Head of caudate nucleus (tissue), 42 donors: ENCODE data around the gene FASLG.
"Not testable (repeated sequence)": the region's sequence is repeated elsewhere in the genome, so short reads cannot be mapped to it uniquely, and the experiment has no call there.

Experiments
- DNase-seq, 42 donors: peaks; one replicate each; pipeline versions ENCODE4 v3.0.0 to v3.0.0-alpha.2; 2020 to 2021; ENCODE audit warnings: mixed read lengths in 7 of 42
- intact Hi-C: fragments of 100-400 bp; cut with DNase I; formaldehyde crosslinking; loops from one replicate; pipeline ENCODE4 v1.15.0; 2022

Gene FASLG

DNA sequence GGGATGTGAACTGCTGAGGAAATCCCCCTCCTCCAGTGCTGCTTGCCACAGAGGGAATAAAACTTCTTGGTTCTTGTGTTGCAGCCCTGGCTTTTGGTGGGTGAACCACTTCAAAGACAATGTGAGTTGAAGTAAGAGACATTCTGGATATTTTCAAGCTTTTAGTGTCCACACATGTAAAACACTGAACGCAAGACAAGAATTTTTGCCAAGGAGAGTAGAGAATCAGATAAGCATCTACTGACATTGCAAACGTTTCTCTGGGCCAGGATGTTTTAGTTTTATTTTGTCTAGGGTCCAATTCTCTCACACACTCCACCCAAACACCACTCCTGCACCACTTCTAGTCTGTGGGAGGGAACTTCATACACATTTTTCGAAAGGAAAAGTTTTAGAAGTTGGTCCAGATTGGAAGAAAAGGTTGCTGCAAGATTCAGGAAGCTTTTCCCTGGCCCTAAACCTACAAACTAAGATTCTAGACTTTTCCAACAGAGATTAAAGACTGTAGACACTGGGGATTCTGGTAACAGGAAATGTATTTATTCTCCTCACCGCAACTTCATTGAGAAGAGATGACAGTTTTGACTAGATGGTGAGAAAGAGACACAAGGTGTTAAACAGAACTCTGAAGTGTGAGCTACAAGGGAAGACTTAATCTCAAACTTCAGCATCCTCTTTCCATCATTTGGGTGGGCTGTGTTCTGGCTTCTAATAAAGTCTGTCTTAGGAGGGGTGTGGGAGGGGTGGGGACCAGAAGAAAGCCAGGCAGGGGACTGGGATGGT lies 16.1 kb downstream of the FASLG start:
- intact Hi-C loops: no loop called here
- no peak for DNase-seq

DNA sequence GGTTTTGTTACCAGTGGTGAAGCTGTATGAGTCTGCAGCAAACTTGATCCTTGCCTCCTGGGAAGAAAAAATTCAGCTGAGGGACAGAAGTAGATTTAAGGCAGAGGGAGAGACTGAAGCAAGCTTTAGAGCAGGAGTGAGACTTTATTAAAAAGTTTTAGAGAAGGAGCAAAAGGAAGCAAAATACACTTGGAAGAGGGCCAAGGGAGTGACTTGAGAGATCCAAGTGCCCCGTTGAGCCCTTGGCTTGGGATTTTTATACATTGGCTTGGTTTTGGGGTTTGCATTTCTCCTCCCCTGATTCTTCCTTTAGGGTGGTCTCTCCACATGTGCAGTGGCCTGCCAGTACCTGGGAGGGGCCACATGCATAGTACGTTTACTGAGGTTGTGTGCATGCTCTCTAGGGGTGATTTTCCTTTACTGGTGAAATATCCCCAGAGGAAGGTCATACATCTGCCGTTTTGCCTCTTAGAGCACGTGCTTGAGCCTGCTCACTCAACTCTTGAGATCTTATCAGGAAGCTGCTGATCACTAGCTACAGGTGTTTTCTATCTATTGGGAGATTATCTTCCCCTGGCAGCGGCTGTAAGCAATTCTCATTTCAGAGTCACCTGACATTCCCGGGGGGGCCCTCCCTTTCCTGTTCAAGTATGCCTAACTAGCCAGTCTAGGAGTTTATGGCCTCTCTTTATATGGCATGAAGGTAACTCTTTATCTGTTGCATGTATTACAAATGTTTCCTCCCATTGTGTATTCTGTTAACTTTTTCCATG lies 20.3 kb downstream of the FASLG start:
- no peak for DNase-seq
- intact Hi-C loops: no loop called here

DNA sequence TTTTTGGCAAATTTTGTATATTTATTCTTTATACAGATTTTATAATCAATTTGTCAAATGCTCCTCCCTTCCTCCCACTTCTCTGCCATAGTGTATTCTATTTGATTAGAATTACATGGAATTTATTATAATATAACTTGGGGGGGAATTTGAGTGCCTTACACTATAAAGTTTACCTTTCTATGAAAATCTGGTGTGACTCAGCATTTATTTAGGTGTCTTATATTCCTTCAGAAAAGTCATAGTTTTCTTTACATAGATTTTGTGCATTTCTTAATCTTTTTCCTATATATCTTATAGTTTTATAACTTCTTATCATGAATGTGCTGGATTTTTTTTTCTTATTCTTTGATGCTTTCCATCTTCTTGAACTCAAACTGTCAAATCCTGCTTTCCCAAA lies 21.3 kb downstream of the FASLG start:
- intact Hi-C loops: no loop called here
- no peak for DNase-seq

DNA sequence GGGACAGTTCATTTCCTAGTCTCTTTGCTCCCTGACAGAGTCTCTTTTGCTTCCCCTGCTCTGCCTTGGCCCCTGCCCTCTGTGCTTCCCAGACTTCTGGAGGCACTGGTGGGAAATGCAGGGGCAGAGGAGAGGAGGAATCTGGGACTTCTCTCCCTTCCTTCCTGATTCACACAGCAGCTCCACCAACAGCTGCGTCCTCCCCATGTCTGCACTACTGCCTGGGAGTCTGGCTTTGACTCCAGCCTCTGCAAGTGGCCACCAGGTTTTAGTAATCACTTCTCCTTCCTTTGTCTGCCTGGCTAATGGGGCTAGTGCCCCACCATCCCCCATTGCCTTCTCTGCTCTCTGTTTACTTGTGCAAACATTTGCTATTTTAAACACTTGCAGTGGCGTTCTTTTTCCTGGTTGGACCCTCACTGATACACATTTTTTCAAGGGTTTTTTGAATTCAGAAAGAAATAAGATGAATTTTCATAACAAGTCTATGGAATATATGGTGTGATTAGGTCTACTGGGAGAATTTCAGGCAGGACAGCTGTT lies 21.9 kb downstream of the FASLG start:
- DNase-seq: no peak
- intact Hi-C loops: no loop called here

DNA sequence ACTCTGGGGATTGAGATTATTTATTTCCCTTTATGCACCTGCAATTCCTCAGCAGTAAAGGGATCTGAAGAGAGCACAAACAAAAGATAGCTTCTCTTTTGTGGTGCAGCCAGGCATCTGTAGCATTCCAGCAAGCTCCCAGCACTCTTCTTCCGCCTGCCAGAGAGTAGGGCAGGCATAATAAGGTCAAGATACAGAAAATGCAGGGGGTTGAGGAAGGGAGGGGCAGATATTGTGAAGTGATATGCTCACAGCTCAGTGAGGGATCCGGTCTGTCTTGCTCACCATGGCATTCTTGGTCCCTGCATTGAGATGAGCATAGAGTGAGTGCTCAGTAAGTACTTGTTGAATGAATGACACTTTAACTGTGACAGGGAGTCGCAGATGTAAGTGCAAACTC lies 23.9 kb downstream of the FASLG start:
- intact Hi-C loops: no loop called here
- no peak for DNase-seq

DNA sequence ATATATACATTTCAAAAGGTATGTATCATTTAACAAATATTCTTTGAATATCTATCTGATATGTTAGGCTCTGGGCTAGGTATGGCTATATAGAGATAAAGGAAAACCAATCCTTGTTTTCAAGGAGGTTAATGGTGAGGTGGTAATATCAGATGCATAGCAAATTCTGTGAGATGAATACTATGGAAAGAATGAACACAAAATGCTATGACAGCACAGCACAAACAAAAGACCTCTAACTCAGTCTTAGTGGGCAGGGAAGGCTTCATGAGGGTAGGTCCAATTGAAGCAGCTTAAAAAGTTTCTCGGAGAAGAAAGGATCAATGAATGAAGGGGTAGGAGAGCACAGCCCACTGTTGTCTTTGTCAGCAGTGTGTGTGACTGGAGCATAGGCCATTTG lies 27.2 kb downstream of the FASLG start:
- intact Hi-C loops: no loop called here
- no peak for DNase-seq

DNA sequence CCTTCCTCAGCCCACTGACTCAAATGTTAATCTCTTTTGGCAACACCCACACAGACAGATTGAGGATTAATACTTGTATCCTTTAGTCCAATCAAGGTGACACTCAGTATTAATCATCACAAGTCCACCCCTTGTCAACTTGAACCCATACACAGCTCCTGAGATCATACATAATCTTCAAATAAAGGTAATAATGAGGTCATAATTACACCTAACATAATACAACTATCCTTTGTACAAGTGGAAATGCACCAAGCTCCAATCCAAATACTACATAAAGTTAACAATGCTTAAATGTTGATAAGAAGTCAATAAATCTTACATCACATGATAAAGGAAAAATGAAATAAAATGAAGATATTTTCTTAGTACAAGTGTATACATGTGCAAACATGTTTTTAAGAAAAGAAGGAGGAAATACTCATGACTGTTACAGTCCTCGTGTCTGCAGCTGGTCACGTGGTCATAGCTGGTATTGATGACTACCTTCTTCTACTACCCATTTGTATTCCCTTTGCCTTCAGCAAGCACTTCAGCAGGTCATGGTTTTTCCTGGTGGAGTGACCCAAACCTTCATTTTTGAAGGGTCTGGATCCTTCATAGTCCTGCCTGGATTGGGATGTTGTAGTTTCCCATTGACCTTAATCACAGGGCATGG lies 29.7 kb downstream of the FASLG start:
- DNase-seq, intact Hi-C loops: not testable (repeated sequence)

DNA sequence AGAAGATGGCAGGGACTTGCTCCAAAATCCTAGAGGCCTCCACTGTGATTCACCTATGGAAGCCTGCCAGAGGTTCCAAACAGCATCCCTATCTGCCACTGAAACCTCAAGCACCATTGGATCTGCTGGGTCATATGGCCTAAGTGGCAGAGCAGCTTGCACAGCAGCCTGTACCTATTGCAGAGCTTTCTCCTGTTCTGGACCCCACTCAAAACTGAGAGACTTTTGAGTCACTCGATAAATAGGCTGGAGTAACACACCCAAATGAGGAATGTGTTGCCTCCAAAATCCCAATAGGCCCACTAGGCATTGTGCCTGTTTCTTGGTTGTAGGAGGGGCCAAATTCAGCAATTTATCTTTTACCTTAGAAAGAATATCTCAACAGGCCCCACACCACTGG lies 32.0 kb downstream of the FASLG start:
- intact Hi-C loops: not testable (repeated sequence)

DNA sequence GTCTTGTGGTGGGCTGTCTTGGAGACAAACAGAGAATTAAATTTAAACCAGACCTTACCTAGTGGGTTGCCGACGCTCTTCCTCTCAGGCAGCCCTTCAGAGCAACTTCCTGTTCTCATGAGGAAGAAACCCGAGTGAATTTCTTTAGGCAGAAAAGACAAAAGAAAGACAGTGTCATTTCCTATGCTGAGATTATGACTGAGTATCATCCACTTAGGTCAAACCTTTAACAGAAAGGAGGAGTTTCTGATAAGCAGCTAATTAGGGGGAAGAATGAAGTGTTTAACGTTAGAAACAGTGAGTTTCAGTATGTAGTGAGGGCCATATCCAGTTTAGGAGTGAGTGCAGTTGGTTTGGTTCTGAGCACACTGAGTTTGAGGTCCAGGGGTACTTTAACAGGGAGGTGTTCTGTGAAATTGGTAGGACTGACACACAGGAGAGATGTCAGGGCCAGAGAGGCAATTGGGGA lies 38.7 kb downstream of the FASLG start:
- intact Hi-C loops: no loop called here
- no peak for DNase-seq

More for the DNA sequence above, 32.0 kb downstream of the FASLG start:
- DNase-seq: not testable (repeated sequence)

DNA sequence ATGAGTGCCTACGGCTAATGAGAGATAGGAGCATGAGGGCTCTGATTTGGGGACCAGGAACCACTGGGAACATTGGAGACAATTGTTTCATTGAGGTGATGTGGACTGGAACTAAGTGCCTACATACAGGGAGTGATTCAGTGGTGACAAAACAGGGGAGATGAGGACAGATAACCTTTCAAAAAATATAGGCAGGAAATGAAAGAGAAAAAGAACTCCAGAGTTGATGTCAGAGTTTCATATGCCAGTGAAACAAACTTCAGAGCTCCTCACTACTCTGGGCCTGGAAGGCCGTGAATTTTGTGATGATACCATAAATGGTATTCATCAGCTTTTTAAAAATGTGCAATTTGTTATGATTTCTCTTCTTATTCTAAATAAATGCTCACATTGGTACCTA lies 39.3 kb downstream of the FASLG start:
- intact Hi-C loops: no loop called here
- DNase-seq: no peak

DNA sequence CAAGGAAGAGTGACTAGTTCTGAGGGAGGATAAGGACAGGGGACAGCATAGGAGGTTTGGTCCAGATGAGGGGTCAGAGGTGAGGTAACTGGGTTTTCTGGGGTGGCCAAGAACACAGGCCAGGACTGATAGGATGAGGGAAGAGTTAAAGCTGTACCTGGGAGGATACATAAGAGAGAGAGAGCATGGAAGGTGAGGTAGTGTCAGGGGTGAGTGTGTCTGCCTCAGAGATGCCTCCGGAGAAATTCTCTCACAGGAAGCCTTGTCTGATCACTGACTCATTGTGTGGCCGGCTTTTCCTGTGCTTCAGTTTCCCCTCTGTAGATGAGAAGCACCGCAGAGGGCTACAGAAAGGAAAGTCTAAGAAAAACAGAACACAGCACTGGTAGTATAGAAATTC lies 40.2 kb downstream of the FASLG start:
- intact Hi-C loops: no loop called here
- no peak for DNase-seq

DNA sequence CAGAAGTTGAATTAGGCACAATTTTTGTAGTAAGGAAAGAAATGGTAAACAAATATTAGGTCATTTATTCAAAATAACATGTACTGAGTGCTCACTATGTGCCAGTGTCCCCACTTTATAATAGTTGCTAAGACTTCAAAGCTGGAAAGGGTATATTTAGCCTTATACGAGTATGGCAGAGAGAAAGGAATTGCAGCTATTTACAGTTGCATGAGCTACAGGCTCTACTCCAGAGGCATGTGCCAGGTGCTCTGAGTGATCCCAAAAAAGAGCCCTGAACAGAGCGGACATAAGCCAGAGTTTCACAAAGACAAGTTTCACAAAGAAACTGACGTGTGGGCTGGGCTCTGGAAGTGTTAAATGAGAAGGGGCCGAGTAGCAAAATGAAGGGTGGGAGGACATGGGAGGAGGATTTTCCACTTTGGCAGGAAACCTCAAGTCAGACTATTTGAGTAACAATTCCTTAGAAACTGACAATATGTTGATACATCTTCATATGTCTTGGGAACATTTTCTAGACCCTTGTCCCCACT lies 40.9 kb downstream of the FASLG start:
- intact Hi-C loops: no loop called here
- DNase-seq: no peak

DNA sequence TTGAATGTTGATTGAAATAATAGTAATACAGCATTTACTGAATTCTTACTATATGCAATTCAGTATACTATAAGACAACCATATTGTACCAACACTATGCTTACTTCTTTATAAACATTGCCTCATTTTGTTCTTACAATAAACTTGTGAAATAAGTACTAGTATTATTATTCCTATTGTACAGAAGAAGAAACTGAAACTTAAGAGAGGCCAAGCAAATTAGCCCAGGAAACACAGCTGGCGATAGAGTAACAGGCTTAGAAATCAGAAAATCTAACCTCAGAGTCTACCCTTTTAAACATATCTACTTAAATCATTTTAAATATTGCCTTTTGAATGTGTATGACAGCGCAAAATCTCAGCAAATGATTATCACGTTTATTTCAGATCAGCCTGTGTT lies 41.7 kb downstream of the FASLG start:
- no peak for DNase-seq
- intact Hi-C loops: no loop called here

DNA sequence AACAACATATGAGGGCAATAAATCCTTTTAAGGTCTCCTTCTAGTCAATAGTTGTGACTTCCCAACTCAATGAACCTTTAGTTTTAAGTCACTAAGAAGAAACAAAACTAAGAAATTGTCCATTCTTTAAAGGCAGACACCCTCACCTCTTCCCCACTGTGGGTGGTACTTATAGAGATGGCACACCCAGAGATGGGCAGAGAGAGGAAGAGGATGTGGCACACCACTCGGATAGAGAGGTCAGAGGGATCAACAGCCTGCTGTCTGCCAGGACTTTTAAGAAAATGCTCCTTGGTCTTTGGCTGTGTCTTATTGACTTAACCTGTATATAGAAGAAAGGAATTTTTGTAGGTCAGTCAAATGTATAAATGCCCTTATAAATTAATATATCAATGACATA lies 45.1 kb downstream of the FASLG start:
- DNase-seq: no peak

DNA sequence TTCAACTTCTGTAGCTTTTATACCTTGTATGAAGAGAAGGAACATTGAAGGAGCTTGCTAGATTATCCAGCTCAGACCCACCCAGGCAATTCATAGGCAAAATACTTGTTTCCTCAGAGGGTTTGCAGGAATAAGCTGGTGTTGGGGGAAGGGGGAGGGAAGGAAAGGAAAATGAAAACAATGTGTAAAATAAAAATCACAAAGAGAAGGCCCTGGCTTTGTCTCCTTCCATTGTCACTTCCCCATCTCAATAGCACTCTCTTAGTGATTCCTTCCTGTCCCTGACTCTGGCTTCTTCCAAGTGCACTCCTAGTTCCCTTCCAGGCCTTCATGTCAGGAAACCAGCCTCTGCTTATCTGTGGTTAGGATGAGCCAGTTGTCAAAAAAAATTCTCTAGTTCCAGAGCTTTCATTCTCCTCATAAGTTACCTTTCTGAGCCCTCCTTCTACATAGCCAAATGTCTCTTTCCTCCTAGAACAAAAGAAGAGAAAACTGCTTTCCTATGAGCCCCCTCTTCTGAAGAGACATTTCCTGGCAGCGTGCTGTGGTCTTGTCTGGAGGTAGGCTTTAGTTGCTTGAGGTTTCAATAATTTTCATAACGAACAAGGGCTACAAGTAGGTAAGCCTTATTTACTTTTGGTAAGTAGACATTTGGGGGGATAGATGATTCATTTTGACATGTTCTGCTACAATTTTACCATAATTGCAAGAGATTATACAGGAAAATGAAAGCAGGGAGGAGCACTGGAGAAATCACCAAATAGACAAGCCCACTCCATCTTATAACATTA lies 45.7 kb downstream of the FASLG start:
- intact Hi-C loops: no loop called here
- DNase-seq: no peak

More for the DNA sequence above, 45.1 kb downstream of the FASLG start:
- intact Hi-C loops: no loop called here

DNA sequence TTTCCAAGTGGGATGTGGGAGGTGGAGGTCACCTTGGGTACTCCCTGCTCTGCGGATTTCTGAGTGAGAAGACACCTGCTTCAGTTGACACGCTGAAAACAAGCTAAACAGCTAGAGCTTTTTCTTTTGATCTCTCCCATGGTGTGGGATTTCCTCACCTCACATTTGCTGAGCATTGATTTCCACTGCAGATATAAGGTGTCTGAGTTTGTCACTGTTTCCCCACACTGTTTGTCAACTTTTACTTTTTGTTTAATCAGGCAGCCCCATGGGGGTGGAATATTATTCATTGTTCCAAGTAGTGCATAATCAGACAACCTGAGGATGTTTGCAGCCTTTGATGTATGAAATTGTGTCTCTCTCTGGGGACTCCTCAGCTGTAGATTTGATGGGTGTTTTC lies 49.5 kb downstream of the FASLG start:
- intact Hi-C loops: no loop called here
- DNase-seq: no peak

DNA sequence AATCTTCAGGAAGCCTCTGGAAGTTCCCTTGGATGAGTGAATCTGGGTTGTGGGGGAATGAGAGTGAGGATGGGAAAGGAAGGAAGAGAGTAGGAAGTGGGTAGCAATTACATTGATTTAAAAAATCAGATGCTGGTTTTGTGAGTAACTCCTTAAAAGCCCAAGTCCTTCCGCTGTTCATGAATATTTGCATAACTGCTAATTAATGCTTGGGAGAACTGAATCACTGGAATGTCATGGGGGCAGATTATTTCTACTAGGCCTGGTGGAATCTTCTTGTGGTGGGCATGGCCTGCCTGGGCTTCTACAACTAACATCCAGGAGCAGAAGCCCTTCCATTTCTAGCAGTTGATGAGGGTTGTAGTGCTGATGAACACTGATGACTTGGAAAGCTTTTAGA lies 52.7 kb downstream of the FASLG start:
- intact Hi-C loops: no loop called here

DNA sequence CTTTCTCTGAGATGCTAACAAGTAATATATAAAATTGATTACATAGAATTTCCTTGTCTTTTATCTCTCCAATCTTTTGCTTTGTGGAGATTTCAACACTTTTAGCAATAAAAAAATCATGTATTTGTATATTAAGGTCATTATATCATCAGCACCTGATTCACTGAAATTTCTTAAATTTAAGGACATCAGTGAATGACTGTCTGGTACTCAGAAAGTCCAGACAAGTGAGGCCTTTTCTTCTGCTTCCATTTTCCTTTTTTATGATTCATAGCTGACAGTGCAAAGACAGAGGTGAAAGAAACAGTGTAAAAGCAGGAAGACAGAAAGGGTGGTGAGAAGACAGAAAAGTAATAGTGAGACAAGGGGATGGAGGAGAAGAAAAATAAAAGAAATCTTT lies 54.6 kb downstream of the FASLG start:
- no peak for DNase-seq
- intact Hi-C loops: no loop called here

More for the DNA sequence above, 52.7 kb downstream of the FASLG start:
- no peak for DNase-seq
